Measurements from ENCODE around the gene C1QTNF4. TPM values are rescaled to one million over a fixed set of nuclear protein-coding genes. Genes with fewer than 3 reads are reported as not detected.

The C1QTNF4 gene
- polyA plus RNA-seq, 12 donors, result 4.1 to 12.7 (median 7.0) TPM; not detected in 2

DNA sequence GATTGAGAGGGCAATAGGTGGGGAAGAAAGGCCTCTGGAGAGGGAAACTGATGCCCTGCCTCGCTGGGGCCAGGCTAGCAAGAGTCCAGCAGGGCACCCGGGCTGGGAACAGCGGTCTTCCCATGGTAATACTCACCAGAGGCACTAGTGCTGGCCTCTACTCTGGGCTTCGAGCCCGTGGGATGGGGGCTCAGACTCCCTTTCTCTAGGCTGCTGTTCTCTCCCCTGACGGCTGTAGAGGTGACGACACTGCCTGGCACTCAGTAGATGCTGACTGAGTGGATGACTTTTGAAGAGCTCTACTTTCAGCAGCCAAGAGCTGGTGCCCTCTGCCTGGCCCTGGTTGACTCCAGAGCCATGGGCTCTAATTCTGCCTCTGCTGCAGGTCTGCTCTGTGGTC, 818 bp upstream of the C1QTNF4 start:
- no peak for DNase-seq

DNA sequence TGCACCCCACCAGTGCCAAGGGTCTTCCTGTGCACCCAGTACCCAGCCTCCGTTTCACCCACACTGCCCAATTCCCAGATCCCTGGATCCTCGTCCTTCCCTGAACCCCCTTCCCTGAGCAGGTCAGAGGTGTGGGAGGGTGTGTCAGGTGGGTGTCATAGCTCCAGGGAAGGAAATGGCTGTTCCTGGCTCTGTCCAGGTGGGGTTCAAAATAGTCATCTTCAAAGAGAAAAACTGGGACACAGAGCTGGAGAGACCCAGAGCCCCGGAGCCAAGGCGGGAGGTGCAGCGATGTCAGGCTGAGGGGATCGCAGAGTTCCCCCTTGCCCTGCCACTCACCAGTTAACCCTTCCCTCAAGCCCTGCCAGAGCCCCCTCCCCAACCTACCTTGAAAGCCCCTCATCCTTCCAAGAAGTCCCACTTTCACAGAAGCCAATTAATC, 698 bp downstream of the C1QTNF4 start:
- no peak for DNase-seq

DNA sequence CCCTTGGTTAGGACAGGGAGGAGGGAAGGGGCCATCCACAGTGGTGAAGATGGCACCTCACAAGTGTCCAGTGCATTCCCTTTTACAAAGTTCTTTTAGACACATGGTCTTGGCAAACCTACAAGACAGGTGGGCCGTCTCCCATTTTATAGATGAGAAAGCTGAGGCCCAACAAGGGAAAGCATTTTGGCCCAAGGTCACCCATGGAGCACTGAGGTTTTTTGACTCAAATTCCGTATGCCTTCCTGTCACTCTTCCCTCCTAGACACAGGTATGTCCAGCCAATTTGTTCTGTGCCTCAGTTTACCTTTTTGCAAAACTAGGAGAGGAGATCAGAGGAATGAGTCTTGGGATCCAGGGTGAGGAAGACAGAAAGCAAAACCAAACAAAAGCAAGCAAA, 1.2 kb downstream of the C1QTNF4 start:
- DNase-seq, result no peak

DNA sequence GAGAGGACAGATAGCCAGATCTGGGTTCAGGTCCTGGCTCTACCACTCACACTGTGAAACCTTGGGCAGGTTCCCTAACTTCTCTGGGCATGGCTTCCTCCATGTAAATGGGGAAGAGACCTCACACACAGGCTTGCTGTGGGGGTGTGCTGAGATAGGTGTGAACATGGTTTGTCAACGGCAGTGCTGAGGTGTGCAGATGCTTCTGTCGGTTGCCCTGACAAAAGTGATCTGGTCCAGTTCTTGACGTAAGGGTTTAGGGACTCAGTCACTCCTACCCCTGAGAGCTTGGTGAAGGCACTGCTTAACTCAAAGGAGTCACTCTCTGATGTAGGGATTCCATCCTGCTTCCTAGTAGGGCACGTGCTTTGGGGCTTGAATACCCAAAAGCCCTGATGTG, 2.0 kb downstream of the C1QTNF4 start:
- no peak for DNase-seq

DNA sequence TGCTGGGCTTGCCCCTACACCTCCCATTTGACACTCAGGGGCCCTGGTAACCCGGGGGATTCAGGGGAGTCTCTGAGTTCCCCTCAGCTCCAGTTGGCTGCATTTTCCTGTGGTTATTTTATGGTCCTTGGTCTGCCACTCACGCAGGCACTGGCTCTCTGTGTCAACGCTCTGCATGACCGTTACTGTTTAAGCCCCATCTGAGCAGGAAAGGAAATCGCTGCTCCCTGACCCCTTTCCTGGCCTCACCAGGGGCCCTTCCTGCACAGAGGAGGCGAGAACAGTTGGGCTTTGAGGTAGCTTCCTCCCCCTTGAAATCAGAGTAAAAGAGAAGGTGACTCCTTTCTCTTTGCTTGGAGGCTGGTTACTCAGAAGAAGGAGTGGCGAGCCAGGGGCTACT, 2.4 kb downstream of the C1QTNF4 start:
- DNase-seq, result no peak

DNA sequence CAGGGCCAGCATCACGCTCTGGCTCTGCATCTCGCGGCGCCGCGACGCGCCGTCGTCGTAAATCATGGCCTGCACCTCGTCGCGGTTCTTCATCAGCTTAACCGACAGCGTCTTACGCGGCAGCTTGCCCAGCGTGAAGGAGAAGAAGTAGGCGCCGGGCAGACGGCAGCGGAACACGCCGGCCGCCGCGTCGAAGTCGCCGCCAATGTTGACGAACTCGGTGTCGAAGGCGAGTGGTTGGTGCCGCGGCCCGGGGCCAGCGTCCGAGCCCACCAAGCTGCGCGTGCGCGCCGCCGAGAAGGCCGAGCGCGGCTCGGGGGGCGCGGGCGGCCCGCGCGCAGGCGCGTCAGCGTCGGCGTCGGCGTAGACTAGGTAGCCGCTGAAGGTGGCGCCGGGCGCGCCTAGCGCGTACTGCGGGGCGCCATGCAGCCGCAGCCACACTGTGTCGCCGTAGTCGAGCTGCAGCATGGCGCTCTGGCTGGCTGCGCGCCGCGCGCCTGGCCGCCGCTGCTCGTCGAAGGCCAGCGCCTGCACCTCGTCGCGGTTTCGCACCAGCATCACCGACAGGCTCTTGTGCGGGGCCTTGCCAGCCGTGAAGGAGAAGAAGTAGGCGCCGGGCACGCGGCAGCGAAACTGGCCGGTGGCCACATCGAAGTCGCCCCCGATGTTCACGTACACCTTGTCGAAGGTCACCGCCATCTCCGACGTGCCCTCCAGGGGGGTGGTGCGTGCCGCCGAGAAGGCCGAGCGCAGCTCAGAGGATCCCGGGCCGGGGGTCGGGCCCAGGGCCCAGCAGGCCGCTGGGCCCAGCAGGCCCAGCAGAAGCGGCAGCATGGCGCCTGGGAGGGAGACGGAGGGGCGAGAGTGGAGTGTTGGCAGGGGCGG, 4.0 kb downstream of the C1QTNF4 start:
- DNase-seq, result peak; percentile 67

DNA sequence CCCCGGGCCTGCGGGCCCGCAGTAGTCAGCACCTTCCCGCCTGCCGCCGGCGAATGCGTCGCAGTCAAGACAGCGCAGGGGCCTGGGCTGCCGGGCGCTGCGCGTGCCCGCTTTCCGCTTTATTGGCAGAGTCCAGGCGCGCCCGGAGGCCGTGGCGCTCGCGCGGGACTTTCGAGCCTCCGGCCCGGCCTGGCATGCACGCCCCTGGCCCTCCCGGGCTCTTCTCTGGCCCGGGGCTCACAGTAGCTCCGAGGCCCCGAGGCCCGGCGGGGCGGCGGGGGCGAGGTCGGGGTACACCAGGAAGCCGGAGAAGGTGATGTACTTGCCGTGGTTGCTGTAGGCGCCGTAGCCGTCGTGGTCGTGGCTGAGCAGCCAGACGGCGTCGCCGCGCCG, 4.6 kb downstream of the C1QTNF4 start:
- DNase-seq, result no peak

DNA sequence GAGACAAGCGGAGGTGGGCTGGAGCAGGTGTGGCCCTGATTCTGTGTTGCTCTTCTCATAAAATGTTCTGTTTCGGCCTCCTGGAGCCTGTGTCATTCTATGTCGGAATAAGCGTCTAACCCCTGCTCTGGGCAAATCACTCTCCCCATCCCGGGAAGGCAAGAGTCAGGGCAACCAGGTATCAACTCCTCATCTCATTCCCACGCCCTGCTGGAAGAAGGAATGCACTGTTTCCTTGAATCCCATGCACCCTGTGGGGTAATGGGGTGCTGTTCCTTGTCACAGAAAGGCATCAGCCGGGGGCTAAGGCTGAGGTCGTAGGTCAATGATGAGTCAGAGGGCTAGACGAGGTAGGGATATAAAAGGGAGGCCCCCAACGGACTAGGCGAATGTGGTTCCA, 5.1 kb downstream of the C1QTNF4 start:
- no peak for DNase-seq

DNA sequence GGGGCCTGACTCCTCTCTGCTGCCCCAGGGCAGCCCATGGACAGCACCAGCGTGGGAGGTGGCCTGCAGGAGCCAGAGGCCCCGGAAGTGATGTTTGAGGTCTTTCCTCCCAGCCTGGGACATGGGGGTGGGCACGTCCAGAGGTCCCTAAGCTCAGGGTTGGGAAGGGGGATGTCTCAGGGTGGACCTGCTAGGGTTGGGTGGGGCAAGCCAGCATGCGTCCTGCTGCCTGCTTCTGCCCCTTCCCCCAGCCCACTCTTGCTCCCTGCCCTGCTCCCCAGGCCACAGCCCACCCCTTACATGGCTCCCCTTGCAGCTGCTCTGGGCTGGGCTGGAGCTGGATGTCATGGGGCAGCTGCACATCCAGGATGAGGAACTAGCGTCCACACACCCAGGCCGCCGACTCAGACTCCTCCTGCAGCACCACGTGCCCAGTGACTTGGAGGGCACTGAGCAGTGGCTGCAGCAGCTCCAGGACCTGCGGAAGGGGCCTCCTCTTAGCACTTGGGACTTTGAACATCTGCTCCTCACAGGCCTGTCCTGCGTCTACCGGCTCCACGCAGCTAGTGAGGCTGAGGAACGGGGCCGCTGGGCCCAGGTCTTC, 6.4 kb downstream of the C1QTNF4 start:
- DNase-seq, result no peak

DNA sequence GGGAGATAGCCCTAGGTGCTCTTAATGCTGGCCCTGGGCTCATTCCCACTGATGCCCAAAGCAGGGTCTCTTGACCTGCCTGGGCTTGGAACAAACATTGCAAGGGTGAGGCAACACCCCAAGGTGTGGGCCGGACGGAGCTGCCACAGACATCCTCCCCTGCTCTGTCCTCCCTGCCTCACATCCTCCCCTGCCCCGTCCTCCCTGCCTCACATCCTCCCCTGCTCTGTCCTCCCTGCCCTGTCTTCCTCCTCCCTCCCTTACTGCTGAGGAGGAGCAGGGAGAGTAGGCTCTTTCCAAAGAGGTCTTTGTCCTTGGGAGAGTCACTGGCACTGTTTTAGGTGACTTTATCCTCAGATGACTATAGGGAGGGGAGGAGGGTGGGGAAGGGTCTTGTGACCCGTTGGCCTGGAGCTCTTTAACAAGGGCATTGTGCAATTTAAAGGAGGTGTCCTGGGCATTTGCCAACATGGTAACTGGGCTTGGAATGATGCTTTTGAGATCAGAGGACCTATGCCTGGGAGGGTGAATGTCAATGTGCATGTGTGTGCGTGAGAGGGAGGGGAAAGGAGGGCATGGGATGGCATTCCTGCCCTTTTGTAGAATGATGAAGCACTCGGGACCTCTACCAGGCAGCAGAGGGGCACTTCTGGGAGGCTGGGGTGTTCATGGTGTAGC, 7.0 kb downstream of the C1QTNF4 start:
- no peak for DNase-seq

DNA sequence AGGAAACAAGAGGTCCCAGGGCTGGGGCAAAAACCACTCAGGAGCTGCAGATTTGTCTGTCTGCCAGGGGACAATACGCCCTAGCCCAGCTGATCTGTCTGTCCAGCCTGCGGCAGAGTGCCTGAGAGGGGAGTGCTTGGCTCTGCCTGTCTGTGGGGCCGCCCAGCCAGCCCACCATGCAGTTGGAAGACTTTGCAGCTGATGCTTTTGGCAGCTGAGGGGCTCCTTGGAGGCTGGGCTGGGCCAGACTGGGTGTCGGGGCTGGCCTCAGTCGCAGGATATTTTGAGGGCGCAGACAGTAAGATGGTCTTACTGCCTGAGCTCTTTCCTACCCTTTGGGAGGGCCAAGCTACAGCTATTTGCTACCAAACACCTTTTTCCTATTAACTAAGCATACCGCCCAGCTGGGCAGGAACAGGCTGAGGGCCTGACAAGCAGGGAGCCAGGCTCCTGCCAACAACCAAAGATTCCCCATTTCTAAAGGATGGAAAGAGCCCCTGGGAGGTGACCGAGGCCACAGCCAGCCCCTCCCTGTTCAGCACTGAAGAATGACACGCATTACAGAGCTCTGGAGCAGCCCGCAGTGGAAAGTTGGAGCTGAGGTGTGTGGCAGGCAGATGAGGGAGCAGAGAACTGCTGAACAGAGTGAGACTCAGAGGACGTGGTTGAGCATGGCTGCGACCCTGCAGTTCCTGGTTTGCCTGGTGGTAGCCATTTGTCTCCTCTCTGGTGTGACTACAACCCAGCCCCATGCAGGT, 7.9 kb downstream of the C1QTNF4 start, which contains the start of gene FAM180B:
Gene FAM180B (plus strand): TSS at position 581 of the 758 bp plus-strand sequence. CDS start 91 bp downstream, at position 672.
- DNase-seq, result peak; percentile 72

DNA sequence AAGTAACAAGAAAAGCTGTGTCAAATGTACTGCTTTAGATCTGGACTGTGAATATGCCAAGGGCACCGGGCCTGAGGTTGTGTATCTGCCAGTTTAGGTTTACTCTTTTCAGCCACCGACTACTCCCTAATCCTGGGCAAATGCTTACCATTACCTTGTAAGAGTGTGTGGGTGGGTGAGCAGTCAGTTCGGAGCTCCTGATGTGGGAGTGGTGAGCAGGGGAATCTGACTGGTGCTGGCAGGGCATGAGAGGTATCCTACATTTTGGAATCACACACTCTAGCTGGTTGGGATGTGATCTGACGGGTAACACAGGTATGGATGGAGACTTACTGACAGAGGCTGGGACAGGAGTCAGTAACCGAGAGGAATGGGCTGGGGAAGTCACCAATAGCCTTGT, 10.4 kb downstream of the C1QTNF4 start:
- no peak for DNase-seq

DNA sequence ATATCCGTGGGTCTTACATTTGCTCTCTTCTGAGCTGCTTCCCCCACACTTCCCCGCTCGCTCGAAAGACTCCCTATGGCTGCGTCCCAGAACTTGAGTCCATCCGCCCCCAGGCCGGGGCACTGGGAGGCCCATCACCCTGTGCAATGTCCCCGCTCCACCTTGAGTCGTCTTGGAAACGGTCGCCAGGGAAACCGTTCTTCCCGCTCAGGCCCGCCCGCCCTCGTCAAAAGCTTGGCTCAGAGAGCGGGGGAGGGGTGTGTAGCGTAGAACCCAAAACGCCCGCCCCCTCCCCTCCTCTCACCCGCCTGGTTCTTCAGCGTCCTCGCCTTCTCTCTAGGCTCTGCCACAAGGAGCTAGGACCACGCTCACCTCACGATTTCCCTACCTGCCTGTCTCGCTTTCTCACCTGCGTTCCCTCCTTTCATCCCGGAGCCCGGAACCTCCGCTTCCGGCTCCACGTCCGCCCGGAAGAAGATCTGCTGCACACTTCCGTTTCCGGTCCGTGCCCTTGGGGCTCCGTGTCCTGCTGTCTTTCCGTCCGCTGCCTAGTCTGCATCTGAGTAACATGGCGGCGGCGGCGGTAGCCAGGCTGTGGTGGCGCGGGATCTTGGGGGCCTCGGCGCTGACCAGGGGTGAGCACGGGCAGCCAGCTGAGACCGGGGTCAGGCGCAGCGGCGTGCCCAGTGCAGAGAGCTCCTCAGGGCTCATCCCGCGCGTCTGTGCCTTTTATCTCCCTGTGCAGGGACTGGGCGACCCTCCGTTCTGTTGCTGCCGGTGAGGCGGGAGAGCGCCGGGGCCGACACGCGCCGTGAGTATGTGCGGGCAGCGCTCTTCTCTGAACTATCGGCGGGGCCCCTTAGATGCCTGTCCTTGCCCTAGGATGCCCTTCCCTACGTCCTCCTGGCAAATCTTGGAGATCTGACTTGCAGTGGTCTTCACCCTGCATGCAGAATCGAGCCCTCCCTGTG, 15.4 kb downstream of the C1QTNF4 start, which contains the start of the genes KBTBD4 and NDUFS3:
Gene KBTBD4 (minus strand): TSS at position 447 of the 971 bp plus-strand sequence. CDS start 19 bp downstream, at position 428.
Gene NDUFS3 (plus strand): TSS at position 551 of the 971 bp plus-strand sequence. CDS start 18 bp downstream, at position 569.
- DNase-seq, result peak; percentile 96

DNA sequence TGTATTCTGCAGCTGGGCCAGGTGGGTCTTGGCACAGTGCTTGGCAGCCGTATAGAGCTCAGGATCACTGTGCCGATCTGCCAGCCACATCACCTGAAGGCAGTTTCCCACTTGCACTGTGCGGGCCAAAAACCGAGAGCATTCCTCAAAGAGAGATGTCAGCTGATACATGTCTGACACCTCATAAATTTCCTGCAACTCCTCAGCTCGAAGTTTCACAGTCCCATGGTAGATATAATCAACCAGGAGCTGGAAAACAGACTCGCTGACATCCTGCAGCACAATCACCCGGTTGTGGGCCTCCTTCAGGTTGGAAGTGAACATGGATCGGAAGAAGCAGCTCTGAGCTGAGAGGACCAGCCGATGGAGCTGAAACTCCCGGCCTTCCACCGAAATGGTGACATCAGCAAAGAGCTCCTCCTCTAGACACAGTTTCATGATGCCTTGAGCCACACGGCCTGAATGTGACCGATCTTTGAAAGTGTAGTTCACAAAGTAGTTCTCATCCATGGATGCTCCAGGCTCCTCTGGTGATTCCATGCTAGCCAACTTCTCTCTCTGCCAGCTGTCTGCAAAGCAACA, 16.7 kb downstream of the C1QTNF4 start:
- no peak for DNase-seq

DNA sequence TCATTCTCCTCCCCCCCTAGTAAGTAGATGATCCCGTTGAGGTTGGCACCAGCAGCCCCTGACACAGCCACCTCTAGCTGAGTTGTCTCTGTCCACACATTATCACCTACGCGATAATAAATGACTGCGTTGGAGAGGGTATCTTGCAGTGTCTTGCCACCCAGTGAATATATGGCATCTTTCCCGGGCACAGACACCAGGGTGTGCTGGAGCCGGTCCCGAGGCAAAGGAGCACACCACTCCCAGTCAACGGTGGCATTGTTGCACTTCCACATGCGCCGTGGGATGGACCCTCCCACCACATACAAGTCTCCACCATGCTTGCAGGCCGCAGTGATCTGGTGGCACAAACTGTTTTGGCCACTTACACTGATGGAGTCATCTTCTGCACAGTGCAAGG, 20.9 kb downstream of the C1QTNF4 start:
- DNase-seq, result no peak

DNA sequence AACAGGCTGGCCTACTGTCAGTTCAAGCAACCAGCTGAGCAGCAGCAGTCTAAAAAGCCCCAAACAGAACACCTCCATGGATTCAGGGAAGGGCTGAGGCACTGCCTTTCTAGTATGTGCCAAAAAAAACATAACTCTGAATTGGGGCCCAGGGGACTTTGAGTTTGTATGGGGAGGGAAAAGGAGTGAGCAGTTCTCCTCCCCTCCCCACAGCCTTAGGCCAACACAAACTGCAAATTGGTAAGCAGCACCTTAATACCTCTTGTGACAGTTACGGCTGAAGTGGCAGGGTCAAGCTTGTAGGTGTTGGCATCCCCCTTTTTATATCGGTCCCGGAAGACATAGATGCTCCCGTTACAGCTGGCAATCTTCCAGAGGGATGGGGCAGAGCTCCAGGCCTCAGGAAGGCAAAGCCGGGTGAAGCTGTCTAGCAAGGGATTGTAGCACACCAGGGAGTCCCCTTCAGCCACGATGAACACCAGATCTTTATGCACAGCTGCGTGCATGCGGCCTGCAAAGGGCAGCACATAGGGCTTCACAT, 21.4 kb downstream of the C1QTNF4 start:
- DNase-seq, result no peak

DNA sequence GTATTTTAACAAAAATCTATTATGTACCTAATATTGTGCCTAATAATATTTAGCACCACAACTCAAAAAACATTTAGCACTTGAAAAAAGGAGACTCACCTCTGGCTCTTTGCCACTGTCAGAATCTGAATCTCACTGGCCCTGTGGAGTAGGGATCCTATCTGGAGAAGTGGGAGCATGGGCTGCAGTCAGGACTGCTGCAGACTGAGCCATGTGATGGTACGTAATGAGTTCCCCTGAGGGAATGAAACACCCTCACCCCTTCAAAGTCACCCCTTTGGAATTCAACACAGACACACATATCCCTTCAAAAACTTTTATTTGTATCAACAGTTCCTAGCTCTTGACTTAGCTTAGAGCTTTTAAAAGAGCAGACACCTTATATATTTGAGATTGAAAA, 22.3 kb downstream of the C1QTNF4 start:
- no peak for DNase-seq

DNA sequence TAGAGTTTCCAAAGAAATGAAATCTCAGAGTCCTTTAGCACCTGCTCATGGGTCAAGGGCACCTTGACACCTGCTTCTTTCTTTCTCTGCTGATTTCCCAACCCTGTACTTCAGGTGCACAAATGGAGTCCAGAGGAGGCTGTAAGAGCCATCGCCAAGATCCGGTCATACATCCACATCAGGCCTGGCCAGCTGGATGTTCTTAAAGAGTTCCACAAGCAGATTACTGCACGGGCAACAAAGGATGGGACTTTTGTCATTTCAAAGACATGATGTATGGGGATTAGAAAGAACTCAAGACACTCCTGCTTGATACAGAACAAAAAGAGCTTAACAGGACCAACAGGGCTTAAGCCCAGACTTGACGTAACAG, 22.9 kb downstream of the C1QTNF4 start:
- DNase-seq, result no peak

DNA sequence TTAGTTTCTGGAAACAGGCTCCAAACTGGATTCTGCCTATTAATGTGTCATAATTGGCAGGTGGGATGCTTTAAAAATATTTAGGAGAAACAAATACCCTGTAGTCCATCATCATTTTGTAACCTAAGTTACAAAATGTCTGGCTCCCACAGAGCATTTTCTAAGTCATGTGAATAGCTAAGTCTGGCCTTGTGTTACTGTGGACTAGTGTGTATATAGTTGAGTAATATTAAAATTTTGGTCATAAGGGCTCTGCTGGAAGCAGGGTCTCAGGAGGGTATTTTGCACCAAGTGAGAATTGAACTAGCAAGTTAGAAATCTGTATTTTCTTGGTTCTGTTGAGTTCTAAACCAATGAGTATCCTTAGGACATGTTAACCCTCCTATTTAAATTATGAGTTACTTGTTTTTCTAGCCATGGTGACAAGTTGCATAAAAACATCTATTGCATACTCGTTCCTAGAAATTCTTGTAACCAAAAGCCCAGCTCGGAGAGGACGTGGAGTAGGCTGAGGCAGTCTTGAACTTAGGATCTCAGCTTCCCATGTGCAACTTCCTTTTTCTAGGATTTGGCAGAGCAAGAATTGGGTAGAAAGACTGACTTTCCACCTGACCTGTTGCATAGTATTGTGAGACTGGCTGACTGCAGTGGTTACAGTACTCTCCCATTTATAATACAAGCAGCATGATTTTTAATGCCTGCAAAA, 23.4 kb downstream of the C1QTNF4 start:
- no peak for DNase-seq

Data from muscle of arm (tissue), 12 donors.